GM12875 (cell line): ENCODE results near the gene CYB5R4.

ENCODE experiments used
- H3K4me3 ChIP-seq: one replicate; pipeline ENCODE4 v1.5.1; 2011; ENCODE audit warnings: low read depth, low read length, control low read depth
- CTCF ChIP-seq: IDR thresholded peaks from 2 replicates; pipeline ENCODE4 v1.5.1; 2011; ENCODE audit warnings: low read depth, mild to moderate bottlenecking, control low read depth, inconsistent platforms, low read length, moderate library complexity, borderline replicate concordance; ENCODE audit not compliant: insufficient read depth

The CYB5R4 gene

GRCh38 chr6:83873869-83874268 lies 14.4 kb downstream of the CYB5R4 start:
- H3K4me3 ChIP-seq = no peak overlapping the region
- no peak for TF ChIP-seq CTCF

GRCh38 chr6:83875843-83876242 lies 16.4 kb downstream of the CYB5R4 start:
- no peak for TF ChIP-seq CTCF
- H3K4me3 ChIP-seq = no peak overlapping the region

- no peak for TF ChIP-seq CTCF
- H3K4me3 ChIP-seq = no peak overlapping the region
Measured at GRCh38 chr6:83878902-83879644, 19.6 kb downstream of the CYB5R4 start.

GRCh38 chr6:83879746-83880145 lies 20.3 kb downstream of the CYB5R4 start:
- no peak overlapping the region for H3K4me3 ChIP-seq
- no peak for TF ChIP-seq CTCF

GRCh38 chr6:83883240-83883639 lies 23.8 kb downstream of the CYB5R4 start:
- no peak overlapping the region for H3K4me3 ChIP-seq
- TF ChIP-seq CTCF = no peak

- TF ChIP-seq CTCF = peak; percentile 33; the same call in 1 of the 2 replicates
- no peak overlapping the region for H3K4me3 ChIP-seq
Measured at GRCh38 chr6:83884523-83884922, 25.0 kb downstream of the CYB5R4 start.

GRCh38 chr6:83885984-83886383 lies 26.5 kb downstream of the CYB5R4 start:
- TF ChIP-seq CTCF = no peak
- no peak overlapping the region for H3K4me3 ChIP-seq
